Jurkat, Clone E6-1 (cell line): ENCODE data around the gene DCUN1D3.
"Not testable (repeated sequence)": the region's sequence is repeated elsewhere in the genome, so short reads cannot be mapped to it uniquely, and the experiment has no call there.

Experiments
- DNase-seq: peaks from one replicate; pipeline ENCODE4 v3.0.0-alpha.2; 2011; ENCODE audit warnings: low read depth, low spot score
- H3K4me3 ChIP-seq: 2 replicates; pipeline ENCODE4 v1.5.1; 2011; ENCODE audit warnings: mild to moderate bottlenecking, low read length, control low read depth, moderate library complexity

Gene DCUN1D3

DNA sequence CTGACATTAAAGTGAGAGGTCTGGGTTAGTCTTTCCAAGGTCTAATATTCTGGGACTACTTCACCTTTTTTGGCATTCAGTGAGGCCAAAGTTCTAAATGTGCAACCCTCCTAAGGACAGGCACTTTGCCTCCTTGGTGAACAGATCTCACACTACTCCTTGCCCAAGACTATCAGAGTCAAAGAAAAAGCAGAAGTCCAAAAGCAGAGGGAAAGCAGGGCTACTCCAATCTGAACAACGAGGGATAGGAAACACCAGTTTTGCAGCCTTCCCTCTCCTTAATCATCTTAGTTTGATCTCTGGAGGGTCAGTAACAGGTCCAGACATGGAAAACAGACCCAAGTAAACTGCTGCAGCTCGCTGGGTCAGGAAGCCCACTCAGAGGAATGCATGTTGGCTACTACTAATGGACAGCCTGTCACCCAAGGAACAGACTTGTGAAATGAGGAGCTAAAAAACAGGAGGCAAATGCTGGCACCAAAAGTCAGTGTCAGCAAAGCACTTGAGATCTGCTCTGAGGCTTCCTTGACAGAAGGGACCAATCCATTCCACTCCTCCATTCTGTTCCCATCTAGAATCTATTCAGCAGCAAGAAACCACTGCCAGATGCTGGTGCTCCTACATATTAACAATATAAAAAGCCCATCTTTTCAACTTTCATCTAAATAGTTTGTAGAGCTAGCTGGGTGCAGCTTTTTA is 29.9 kb downstream of the DCUN1D3 start:
- H3K4me3 ChIP-seq, result no peak overlapping the region
- no peak for DNase-seq

DNA sequence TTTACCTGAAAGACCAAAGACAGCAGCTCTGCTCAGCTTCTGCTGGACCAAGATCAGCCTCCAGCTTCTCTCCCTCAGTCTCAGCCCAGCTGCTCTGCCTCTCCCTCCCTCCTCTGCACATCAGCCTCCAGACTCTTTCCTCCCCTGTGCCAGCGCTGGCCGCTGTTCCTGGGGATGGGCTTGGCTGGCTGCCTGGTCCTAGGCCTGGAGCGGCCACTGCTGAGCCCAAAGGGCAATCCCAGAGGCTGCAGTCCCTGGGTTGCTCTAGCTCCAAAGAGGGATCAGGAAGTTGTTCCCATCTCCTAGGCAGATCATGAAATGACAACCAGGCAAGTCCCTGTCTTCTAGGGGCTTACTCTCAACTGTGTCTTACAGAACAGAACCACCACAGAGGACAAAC is 31.3 kb downstream of the DCUN1D3 start:
- no peak for DNase-seq
- H3K4me3 ChIP-seq, result no peak overlapping the region

DNA sequence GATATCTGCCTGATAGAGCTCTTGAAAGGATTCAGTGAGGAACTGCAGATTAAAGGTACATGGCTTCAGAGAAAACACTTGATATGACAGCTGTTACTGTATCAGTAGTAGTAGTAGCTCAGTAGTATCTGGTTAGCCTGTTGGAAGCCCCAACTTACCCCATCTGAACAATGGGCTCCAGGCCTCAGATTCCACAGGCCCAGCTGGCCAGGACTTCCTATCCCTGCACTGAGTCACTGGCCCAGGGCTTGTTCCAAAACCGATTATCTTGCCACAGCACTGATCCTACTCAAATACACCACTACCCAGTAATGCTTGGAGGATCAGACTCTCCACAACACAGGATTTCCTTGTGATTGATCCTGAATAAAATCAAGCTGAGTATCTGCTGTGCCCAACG is 32.6 kb downstream of the DCUN1D3 start:
- H3K4me3 ChIP-seq, result no peak overlapping the region
- DNase-seq, result no peak

DNA sequence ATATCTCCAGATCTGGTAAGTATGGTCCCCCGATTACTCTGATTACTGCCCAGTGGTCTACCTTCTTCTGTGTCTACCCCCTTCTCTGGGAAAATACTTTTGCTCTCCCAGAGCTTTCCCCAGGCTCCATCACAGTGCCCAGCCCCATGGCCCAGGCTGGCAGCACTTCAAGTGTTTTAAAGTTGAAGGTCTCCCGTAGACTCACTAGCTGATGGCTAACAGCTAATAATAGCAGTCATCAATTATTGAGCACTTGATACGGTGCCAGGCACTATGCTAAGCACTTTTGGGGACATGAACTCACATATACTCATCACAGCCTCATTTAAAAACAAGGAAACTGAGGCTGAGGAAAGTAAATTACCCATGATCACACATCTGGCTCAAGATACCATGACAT is 33.4 kb downstream of the DCUN1D3 start:
- no peak overlapping the region for H3K4me3 ChIP-seq

DNA sequence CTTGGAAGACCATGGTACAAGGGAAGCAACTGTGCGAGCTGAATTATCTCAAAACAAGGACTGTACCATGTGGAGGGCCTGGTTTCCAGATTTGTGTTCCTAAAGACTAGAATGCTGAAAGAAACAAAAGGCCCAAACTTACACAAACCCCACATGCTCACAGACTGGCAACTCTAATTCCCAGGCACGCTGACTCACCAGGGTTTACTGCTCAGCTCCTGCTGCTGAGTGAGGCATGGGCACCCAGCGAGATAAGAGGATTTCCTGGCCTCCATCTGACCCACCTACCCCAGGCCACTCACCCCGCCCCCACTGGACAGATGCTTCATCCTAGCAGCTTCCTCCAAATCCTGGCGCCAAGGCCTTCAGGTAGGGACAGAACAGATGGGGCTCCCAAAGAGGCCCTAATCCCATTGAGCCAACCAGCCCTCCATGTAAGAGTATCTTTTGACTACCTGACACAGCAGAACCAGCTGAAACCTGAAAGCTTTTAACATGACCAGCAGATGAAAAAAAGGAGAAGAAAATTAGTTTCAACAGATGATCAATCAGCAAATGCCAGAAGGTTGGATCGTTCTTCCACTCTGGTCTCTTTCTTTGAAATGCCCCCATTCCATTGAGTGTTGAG is 33.9 kb downstream of the DCUN1D3 start:
- no peak for DNase-seq
- H3K4me3 ChIP-seq, result no peak overlapping the region

More for the DNA sequence above, 33.4 kb downstream of the DCUN1D3 start:
- no peak for DNase-seq

DNA sequence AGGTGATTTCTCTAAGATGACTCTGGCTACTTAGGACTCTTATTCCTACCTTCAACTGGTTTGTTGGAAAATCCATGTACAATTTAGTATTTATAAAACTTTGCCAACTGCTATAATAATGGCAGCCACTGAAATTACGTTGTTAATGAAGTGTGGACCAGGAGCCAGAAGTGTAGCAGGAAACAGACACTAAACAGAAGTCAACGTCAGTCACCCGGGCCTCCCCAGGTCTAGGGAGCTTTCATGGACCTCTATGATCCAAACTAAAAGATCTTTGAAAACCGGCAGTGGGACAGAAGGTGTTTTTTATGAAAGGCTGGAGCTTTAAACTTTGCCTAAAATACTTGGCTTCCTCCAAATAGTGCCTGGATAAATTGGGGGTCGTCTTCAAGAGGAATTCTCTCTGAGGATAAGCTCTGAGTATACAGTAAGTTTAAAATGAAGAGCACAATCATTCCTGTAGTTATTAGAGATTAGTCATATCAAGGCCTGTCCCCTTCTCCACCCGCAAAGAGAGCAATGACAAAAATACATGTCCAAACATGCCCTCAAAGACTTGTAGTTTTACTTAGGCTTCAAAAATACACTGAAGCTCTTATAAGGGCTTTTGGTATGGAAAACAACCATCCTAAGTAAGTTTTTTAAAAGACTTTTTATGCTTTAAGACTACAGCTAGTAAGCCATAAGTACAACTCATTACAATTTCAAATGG is 34.6 kb downstream of the DCUN1D3 start:
- no peak overlapping the region for H3K4me3 ChIP-seq
- no peak for DNase-seq

DNA sequence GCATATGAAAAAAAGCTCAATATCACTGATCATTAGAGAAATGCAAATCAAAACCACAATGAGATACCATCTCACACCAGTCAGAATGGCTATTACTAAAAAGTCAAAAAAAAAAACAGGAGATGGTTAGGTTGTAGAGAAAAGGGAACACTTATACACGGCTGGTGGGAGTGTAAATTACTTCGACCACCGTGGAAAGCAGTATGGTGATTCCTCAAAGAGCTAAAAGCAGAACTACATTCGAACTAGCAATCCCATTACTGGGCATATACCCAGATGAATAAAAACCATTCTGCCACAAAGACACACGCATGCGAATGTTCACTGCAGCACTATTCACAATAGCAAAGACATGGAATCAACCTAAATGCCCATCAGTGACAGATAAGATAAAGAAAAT is 35.8 kb downstream of the DCUN1D3 start:
- not testable (repeated sequence) for H3K4me3 ChIP-seq, DNase-seq

DNA sequence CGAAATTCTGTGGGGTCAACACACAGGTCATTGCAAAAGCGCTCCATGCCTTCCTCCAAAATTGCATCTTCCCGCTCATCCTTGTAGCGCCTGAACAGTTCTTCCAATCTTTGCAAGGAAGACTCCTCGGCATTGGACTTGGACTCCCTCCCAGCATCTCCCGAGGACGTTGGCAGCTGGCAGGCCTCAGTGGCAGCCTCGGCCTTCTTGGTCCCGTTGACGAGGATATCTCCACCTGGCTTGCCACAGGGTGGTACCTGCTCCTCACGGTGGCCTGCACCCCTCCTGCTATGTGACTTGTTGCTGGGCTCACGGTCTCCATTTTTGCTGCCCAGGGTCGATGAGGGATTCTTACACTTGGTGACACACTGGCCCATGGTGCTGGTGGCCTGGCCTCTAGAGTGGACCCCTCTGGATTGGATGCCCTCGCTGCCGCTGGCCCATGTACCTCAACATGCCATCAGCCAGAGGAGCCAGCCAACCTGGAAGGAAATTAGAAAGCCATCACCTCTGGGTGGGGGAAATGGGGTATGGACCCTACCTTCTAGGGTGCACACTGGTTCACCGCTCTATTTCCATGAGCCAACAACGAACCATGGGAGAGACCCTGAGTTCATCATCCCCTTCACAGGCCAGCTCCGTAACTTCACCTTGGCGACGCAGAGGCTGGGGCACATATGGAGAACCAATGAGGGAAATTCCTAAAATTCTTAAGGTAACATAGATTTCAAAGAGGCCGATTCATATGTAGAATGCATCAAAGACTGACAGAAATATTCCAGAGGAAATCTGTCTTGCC is 37.8 kb downstream of the DCUN1D3 start:
- H3K4me3 ChIP-seq, result no peak overlapping the region
- no peak for DNase-seq

DNA sequence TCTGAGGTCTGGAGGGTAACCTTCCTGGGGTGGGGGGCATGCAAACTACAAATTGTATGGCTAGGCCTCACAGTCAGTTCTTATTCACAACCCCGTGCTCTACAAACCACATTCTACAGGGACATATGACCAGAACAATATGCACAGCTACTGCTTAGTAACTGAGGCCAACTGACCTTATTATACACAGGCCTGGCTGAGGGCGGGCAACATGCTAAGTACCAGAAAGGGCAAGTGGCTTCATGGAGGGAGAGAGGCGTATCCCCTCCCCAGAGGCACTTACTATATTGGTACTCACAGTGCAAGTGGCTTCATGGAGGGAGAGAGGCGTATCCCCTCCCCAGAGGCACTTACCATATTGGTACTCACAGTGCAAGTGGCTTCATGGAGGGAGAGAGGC is 39.2 kb downstream of the DCUN1D3 start:
- H3K4me3 ChIP-seq, DNase-seq: not testable (repeated sequence)

DNA sequence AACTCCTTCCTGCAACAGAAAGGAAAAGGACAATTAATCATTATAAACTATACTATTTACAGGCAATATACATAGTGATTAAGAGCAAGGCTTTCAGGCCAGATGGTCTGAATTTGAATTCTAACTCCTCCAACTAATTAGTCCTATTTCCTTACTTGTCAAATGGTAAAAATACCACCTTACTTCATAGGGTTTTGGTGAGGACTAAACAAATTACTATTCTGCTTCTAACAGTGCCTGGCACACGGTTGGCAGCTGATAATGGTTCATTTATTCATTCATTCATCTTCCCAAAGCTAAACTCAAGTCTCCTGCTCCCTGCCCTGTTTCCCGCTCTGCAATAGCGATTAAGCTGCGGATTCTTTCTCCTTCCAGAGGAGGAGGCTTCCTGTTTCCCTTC is 39.8 kb downstream of the DCUN1D3 start:
- H3K4me3 ChIP-seq, result no peak overlapping the region
- no peak for DNase-seq

DNA sequence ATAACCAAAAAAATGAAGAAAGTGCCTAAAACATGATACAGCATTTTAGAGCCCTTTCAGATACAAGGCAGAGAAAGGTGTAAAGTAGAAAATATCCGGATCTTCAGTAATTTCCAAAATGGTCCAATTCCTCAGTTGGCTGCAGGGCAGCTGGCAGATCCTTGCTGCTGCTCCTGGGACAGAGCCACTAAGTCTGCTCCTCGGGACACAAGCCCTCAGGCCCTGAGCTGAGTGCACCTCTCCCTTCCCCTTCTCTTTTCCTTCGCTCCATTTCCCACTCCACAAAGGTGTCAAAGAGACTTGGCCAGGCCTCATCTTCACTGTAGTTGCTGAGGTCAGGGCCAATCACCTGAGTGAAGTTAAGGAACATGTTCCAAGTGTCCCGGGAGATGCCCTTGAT is 40.5 kb downstream of the DCUN1D3 start:
- H3K4me3 ChIP-seq, result no peak overlapping the region
- no peak for DNase-seq

DNA sequence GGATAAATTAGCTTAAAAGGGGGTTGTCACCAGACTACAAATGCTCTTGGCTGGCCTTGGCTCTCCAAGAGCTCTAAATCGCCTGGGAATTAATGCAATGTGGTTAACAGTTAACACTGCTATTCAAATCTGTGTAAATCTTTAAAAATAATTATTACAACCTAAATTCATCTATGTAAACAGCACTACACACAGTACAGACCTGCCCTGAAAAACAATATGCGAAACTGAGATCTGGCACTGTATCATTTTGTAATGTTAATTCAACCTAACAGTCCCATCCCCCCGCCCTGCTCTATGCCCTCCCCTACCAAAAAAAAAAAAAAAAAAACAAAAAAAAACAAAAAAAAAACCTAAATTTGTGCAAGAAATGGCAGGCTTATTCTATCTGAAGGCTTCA is 40.9 kb downstream of the DCUN1D3 start:
- DNase-seq, result no peak

DNA sequence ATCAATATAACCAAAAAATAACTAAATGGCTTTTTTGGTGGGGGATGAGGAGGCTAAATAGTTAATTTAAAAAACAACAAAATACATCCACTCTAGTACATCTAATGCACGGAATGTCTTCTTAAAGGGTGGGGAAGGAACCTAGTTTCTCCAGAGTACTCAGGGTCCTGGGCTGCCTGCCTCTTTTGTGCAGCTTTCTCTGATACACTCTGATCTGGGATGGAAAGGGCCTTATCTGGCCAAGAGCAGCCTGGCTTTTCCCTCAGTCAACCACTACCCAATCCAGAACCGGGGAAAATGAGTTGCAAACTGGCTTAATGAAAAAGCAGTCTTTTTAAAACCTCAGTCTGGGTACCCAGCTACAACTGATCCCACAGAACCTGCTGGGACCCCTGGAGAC is 42.9 kb downstream of the DCUN1D3 start:
- H3K4me3 ChIP-seq, result no peak overlapping the region
- DNase-seq, result no peak

More for the DNA sequence above, 40.9 kb downstream of the DCUN1D3 start:
- H3K4me3 ChIP-seq, result no peak overlapping the region

DNA sequence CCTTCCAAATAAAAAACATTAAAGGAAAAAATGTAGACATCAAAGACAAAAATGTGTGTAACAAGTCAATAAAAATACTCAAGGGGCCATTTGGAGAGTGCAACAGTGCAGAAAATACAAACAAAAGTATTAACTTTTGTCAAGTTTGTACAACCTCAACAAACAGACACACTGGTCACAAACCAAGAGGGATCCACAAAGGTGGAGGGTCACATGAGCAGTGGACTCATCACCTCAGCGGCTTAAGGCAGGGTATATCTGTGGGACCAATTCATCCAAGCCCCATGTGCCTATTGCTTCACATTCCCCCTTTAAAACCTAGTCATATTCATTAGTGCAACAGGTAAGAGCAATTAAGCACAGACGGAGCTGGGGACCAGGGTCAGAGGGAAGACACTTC is 45.2 kb downstream of the DCUN1D3 start:
- H3K4me3 ChIP-seq, result no peak overlapping the region
- no peak for DNase-seq

DNA sequence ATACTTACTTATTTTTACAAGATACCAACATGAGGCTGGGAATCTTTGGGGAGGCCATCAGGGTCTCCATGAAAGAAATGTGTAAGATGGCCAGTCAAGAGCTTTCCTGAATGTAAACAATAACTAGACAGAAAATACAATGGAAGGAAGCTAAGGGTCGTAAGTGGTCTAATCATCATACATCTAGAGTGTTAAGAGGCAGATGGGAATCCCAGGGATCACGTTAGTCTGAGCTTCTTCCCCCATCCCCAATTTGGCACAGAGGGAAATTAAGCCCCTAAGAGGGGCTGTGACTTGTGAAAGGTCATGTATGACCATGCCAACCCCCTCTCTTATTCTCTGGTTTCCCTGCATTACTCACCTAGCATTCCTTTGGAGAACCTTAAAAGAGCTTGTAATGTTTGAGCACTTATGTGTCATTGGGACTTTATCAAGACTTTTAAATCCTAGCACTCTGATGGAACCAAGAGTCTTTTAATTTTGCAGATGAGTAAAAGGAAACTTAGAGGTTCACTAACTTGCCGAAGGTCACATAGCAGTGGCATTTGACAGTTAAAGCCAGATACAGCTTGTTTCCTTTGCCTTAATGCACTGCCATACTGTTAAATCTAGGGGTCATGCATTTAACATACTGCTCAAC is 46.1 kb downstream of the DCUN1D3 start:
- no peak for DNase-seq
- H3K4me3 ChIP-seq, result no peak overlapping the region

DNA sequence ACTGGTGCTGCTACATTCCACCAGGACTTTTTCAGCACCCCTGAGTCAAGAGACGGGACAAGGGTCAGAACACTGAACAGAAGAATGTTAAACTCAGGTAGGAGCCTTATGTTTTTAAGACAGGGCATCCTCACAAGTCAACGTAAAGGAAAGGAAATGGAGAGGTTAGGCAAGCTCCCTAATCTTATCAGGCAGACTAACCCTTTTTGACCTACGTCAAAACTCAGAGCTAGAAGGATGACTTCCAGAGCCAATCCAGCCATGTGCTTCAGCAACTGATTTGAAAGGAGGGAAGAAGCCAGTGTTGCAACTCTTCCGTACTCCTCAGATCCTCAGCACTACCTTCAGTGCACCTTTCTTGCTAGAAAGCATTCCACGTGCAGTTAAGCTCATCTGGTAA is 47.0 kb downstream of the DCUN1D3 start:
- H3K4me3 ChIP-seq, result no peak overlapping the region
- no peak for DNase-seq

DNA sequence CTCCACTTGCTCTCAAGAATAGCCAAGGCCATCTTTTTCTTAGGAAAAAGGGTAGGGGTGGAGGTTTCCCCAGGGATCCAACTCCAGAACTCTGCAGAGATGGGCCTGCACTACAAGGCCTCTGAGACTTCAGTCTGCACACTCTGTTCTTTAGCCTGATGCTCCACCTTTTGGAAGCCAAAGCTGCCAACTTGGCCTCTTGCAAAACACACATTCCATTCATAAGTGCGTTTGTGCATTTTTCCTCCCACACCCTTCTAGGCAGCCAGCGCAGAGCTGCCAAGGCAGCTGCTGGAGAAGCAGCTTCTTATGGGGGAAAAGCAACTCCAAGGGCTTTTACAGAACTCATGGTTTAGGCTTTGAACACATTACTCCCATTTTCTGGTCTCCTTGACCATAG is 48.6 kb downstream of the DCUN1D3 start:
- no peak overlapping the region for H3K4me3 ChIP-seq
- no peak for DNase-seq

DNA sequence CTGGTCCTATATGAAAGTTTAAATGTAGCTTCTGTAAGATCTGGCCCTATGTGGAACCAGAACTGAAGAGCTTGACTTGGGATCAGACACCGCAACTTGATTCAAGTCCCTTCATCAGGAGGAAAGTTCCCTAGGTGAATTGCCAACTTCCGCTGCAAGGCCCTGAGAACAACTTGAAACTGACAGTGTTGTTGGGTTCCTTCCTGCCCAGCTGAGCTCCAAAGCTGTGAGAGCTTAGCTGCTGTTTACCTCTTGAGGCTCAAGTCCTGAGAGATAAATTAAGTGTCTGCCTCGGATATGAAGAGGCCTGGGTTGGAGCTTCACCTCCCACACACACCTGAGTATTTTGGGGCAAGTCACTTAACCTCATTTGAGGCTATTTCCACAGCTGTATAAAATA is 49.2 kb downstream of the DCUN1D3 start:
- H3K4me3 ChIP-seq, result no peak overlapping the region
- DNase-seq, result no peak
